Heart left ventricle (tissue), 16 donors: ENCODE measurements around the gene EYS. TPM values are rescaled to one million over a fixed set of nuclear protein-coding genes. Genes with fewer than 3 reads are reported as not detected.

Experiments used
- ATAC-seq, 4 donors: fragments of 200-7000 bp; cut with Tn5 transposase; one replicate each; pipeline ENCODE4 v1.9.1; 2020 to 2022; ENCODE audit warnings: moderate library complexity in 4 of 4, mild to moderate bottlenecking in 3 of 4, moderate number of reproducible peaks in 1 of 4
- DNase-seq, 5 donors: peaks; one replicate each; pipeline ENCODE4 v3.0.0-alpha.2; 2020
- H3K27ac ChIP-seq, 12 donors: fragments of 200-600 bp; sonication (generic) in 4 of 12; one replicate each; pipeline versions ENCODE4 v1.5.0 to v1.8.0; 2016 to 2022; ENCODE audit warnings: mild to moderate bottlenecking in 2 of 12
- H3K27me3 ChIP-seq, 9 donors: fragments of 200-600 bp; sonication (generic) in 2 of 9; one replicate each; pipeline versions ENCODE4 v1.5.1 to v1.8.0; 2016 to 2022; ENCODE audit warnings: mild to moderate bottlenecking in 3 of 9
- H3K36me3 ChIP-seq, 9 donors: fragments of 200-600 bp; sonication (generic) in 2 of 9; one replicate each; pipeline versions ENCODE4 v1.5.0 to v1.8.0; 2018 to 2022; ENCODE audit warnings: mild to moderate bottlenecking in 2 of 9
- H3K4me1 ChIP-seq, 12 donors: fragments of 200-600 bp; sonication (generic) in 4 of 12; one replicate each; pipeline versions ENCODE4 v1.5.0 to v1.8.0; 2016 to 2022; ENCODE audit warnings: mild to moderate bottlenecking in 3 of 12
- H3K4me3 ChIP-seq, 12 donors: fragments of 200-600 bp; sonication (generic) in 4 of 12; one replicate each; pipeline versions ENCODE4 v1.5.0 to v1.8.0; 2017 to 2022; ENCODE audit warnings: mild to moderate bottlenecking in 9 of 12, moderate library complexity in 4 of 12
- H3K9me3 ChIP-seq, 12 donors: fragments of 200-600 bp; sonication (generic) in 4 of 12; one replicate each; pipeline versions ENCODE4 v1.5.0 to v1.8.0; 2016 to 2022; ENCODE audit warnings: mild to moderate bottlenecking in 1 of 12
- CTCF ChIP-seq, 12 donors: fragments of 200-600 bp; sonication (generic) in 4 of 12; IDR thresholded peaks; one replicate each; pipeline versions ENCODE4 v1.5.0 to v1.8.0; 2018 to 2022; ENCODE audit warnings: antibody characterized with exemption in 12 of 12, mild to moderate bottlenecking in 5 of 12
- POLR2A ChIP-seq, 2 donors: fragments of 450-650 bp; IDR thresholded peaks; one replicate each; pipeline ENCODE4 v1.6.1; 2017; ENCODE audit warnings: antibody characterized with exemption in 2 of 2, mild to moderate bottlenecking in 2 of 2, moderate library complexity in 2 of 2
- WGBS, 4 donors: extraction: QIAGEN DNeasy Blood & Tissue Kit in 2 of 4; methylation state at CpG; one replicate each; pipeline versions ENCODE4 v1.1.5 to v1.1.7; 2013 to 2018; 5-methylcytosine and 5-hydroxymethylcytosine counted together
- intact Hi-C, 10 donors: fragments of 100-400 bp; cut with DNase I; formaldehyde crosslinking; loops; one replicate each; pipeline versions ENCODE4 v1.11.1 to v1.14.2; 2022
- polyA plus RNA-seq, 2 donors: library from polyadenylated mRNA; stranded (reverse); fragments of 200-250 nt; gene quantifications; one replicate each; pipeline ENCODE4 v1.2.3, GENCODE V29; 2013
- total RNA-seq, 9 donors: library from RNA; depleted of rRNA in 2 of 9; stranded (reverse); fragments of >200 nt in 2 of 9; fragmentation: NEBNext Ultra II Directional in 3 of 9; extraction: Animal tissue kit (Norgen Biotek cat#: 25700) in 3 of 9; gene quantifications; one replicate each; pipeline versions ENCODE4 v1.1.0 to v1.2.4, GENCODE V29; 2016 to 2023
- donor health status: ischemic (EF 13 %, LVEDD 7.1; RV severe dilation, severe dysfunction).
- donor health status: healthy with polysubstance abuse.
- donor health status: DM: no; HTN: yes; CAD: no.
- donor health status: DM: no; HTN: no; CAD: no.
- donor health status: ischemic (EF 25% LVEDD 6.9; RV normal size, moderate dysfunction).
- donor health status: ischemic (EF 25% LVEDD 5.7; RV mildly dilated, moderate dysfunction).
- donor health status: healthy.
- donor health status: DM: yes; HTN: yes; CAD: no.
- donor health status: ischemic (EF 35%, LVEDD 5.7; RV mildly dilated, moderate dysfunction).
- donor health status: nonischemic (EF 11% LVEDD 7.7; RV severe dilation, severe dysfunction).
- donor health status: DM: yes; HTN: yes; CAD: no.
- donor health status: PGD.
- donor health status: ischemic (EF 29% LVEDD 5.4; RV normal size, mild dysfunction).
- donor health status: nonischemic (EF 23%, LVEDD 6.1; RV moderate dilation, normal function).

Gene EYS
- total and polyA plus RNA-seq, 11 donors = 0.07 to 0.27 (median 0.08) TPM; not detected in 8

DNA sequence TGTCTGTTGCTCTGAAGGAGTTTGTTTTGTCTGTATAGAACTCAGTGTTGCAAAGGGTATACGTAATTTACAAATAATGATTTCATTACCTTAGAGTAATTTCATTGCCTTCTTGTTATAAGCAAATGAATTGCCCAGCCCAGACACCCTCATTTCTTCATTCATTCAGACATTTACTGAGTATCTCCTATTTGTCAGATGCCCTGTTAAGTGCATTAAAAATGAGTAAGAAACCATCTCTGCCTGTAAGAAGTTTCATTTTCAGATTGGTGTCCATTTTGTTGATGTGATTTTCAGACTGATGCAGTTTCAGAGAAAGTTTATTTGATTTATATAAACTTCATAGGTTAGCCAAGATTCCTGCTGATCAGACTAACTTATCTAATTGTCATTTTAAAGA, 1642.1 kb downstream of the EYS start:
- intact Hi-C loops = no loop called here
- H3K9me3 ChIP-seq = peaks cover 0 to 12% (median 0%) of the 10 kb centered on the region in 12 donors
- ATAC-seq (no peak), DNase-seq (no peak)
- no peak overlapping the region for H3K27ac ChIP-seq
- no peaks in the 10 kb centered on the region for H3K4me1 ChIP-seq
- no peaks in the 10 kb centered on the region for H3K36me3 ChIP-seq
- no peak overlapping the region for H3K4me3 ChIP-seq
- TF ChIP-seq CTCF (IDR thresholded peaks at IDR 0.05) (no peak), POLR2A (IDR thresholded peaks at IDR 0.05) (no peak)
- no peaks in the 10 kb centered on the region for H3K27me3 ChIP-seq
- WGBS, 4 donors = 82 to 92% (median 89%) methylated on average over 1 of the region's 1 CpG

GRCh38 chr6:64062960-64063683, 1643.9 kb downstream of the EYS start:
- WGBS, 4 donors = 85 to 91% (median 87%) methylated on average over 5 of the region's 5 CpGs
- no peak for DNase-seq
- no peak for ATAC-seq
- intact Hi-C loops = no loop called here
- Histone ChIP-seq H3K4me1 (no peaks in the 10 kb centered on the region), H3K27me3 (no peaks in the 10 kb centered on the region), H3K4me3 (no peak overlapping the region), H3K9me3 (peaks cover 0 to 12% (median 0%) of the 10 kb centered on the region in 12 donors), H3K36me3 (no peaks in the 10 kb centered on the region), H3K27ac (no peak overlapping the region)
- no peak for TF ChIP-seq CTCF (IDR thresholded peaks at IDR 0.05)
- TF ChIP-seq POLR2A (IDR thresholded peaks at IDR 0.05) = no peak

GRCh38 chr6:64054861-64055260, 1652.2 kb downstream of the EYS start:
- TF ChIP-seq CTCF (IDR thresholded peaks at IDR 0.05) (no peak), POLR2A (IDR thresholded peaks at IDR 0.05) (no peak)

GRCh38 chr6:64050590-64050989, 1656.4 kb downstream of the EYS start:
- intact Hi-C loops = no loop called here
- no peak for DNase-seq
- 58 to 78% (median 71%) methylated on average over 1 of the region's 1 CpG for WGBS, 4 donors
- H3K4me3 ChIP-seq = no peak overlapping the region
- no peaks in the 10 kb centered on the region for H3K36me3 ChIP-seq
- TF ChIP-seq CTCF (IDR thresholded peaks at IDR 0.05) = no peak
- no peak for TF ChIP-seq POLR2A (IDR thresholded peaks at IDR 0.05)
- no peak for ATAC-seq
- H3K27ac ChIP-seq = no peak overlapping the region
- H3K9me3 ChIP-seq = no peaks in the 10 kb centered on the region
- no peaks in the 10 kb centered on the region for H3K4me1 ChIP-seq
- H3K27me3 ChIP-seq = no peaks in the 10 kb centered on the region

More at GRCh38 chr6:64054861-64055260, 1652.2 kb downstream of the EYS start:
- H3K4me3 ChIP-seq = no peak overlapping the region
- ATAC-seq = no peak
- DNase-seq = no peak
- no peaks in the 10 kb centered on the region for H3K4me1 ChIP-seq
- intact Hi-C loops = no loop called here
- 40 to 86% (median 83%) methylated on average over 1 of the region's 1 CpG for WGBS, 4 donors
- no peak overlapping the region for H3K27ac ChIP-seq
- H3K36me3 ChIP-seq = no peaks in the 10 kb centered on the region
- H3K27me3 ChIP-seq = no peaks in the 10 kb centered on the region
- H3K9me3 ChIP-seq = no peaks in the 10 kb centered on the region
